SH-SY5Y (cell line): Measurements from ENCODE around the gene HELQ.

ENCODE experiments used
- GATA2 ChIP-seq: IDR thresholded peaks from 2 replicates; pipeline ENCODE4 v1.6.1; 2011; ENCODE audit warnings: mild to moderate bottlenecking, low read depth, low read length
- GATA3 ChIP-seq: IDR thresholded peaks from 2 replicates; pipeline ENCODE4 v1.6.1; 2011; ENCODE audit warnings: low read depth, mild to moderate bottlenecking, low read length, moderate library complexity

DNA sequence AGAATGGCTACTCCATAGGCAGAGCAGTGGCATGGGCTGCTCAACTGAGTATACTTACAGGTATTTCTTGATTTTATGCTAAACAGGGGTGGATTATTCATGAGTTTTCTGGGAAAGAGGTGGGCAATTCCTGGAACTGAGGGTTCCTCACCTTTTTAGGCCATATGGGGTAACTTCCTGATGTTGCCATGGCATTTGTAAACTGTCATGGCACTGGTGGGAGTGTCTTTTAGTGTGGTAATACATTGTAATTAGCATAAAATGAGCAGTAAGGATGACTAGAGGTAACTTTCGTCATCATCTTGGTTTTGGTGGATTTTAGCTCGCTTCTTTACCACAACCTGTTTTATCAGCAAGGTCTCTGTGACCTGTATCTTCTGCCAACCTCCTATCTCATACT lies 72.8 kb downstream of the HELQ start:
- TF ChIP-seq GATA3 (no peak), GATA2 (no peak)
